Endothelial cell of umbilical vein (primary cell): Measurements from ENCODE around the gene ZDHHC18. TPM values are rescaled to one million over a fixed set of nuclear protein-coding genes. Genes with fewer than 3 reads are reported as not detected.

Source experiments
- BruUV-seq: library from RNA; stranded (reverse); fragments of 400-500 nt; replicated peaks from 2 replicates; lab custom pipeline; 2021; lab: Mats Ljungman, UMichigan
- CTCF ChIA-PET: fragments of 300-600, 350-600 bp; sonication (Branson Sonifier 250); formaldehyde crosslinking; loops from one replicate; lab custom pipeline; 2021; ENCODE audit warnings: antibody characterized with exemption, inconsistent platforms; lab: Charles Lee
- POLR2A ChIA-PET: fragments of 300-600, 350-600 bp; sonication (Branson Sonifier 250); formaldehyde crosslinking; loops from one replicate; lab custom pipeline; 2021; ENCODE audit warnings: antibody characterized with exemption, inconsistent platforms; lab: Charles Lee
- DNase-seq: peaks from one replicate; pipeline ENCODE4 v3.0.0-alpha.2; 2011; ENCODE audit warnings: low read depth, low spot score
- FAIRE-seq: peaks from 2 replicates; lab custom pipeline; 2011; peaks lifted over from hg19 to GRCh38; lab: Jason Lieb, UNC
- H2AFZ ChIP-seq: 2 replicates; pipeline ENCODE4 v1.6.0; 2012; ENCODE audit warnings: low read depth, low read length, control low read depth, inconsistent platforms
- H3K27ac ChIP-seq: 2 replicates; pipeline ENCODE4 v1.5.1; 2011; ENCODE audit warnings: low read depth, mild to moderate bottlenecking, control low read depth, low read length, moderate library complexity; ENCODE audit not compliant: insufficient read depth
- H3K27me3 ChIP-seq, 2 experiments: 2 replicates each; pipeline versions ENCODE4 v1.6.0 to v1.6.1; 2011; ENCODE audit warnings: low read length in 2 of 2, mixed read lengths in 1 of 2; ENCODE audit not compliant: control insufficient read depth in 2 of 2, insufficient read depth in 2 of 2
- H3K36me3 ChIP-seq, 2 experiments: 2 replicates in 1 of 2; 3 replicates in 1 of 2; pipeline ENCODE4 v1.5.1; 2011; ENCODE audit warnings: low read length in 2 of 2, mild to moderate bottlenecking in 1 of 2, moderate library complexity in 1 of 2; ENCODE audit not compliant: control insufficient read depth in 2 of 2, insufficient read depth in 2 of 2; ENCODE audit errors: extremely low read depth in 1 of 2
- H3K4me1 ChIP-seq: 3 replicates; pipeline ENCODE4 v1.5.1; 2011; ENCODE audit warnings: mild to moderate bottlenecking, low read length; ENCODE audit not compliant: control insufficient read depth, insufficient read depth; ENCODE audit errors: extremely low read depth
- H3K4me2 ChIP-seq: 2 replicates; pipeline ENCODE4 v1.6.1; 2011; ENCODE audit warnings: low read length, control low read depth, mixed read lengths; ENCODE audit not compliant: insufficient read depth
- H3K4me3 ChIP-seq, 3 experiments: fragments of 200-600 bp in 1 of 3; sonication (generic), shearing (Covaris generic) in 1 of 3; replicated peaks in 1 of 3; 2 replicates each; pipeline ENCODE4 v1.5.1; 2011 to 2016; ENCODE audit warnings: control low read depth in 3 of 3, low read length in 3 of 3, mild to moderate bottlenecking in 2 of 3, inconsistent platforms in 1 of 3, low read depth in 1 of 3, moderate library complexity in 1 of 3; ENCODE audit not compliant: insufficient read depth in 1 of 3
- H3K79me2 ChIP-seq: 2 replicates; pipeline ENCODE4 v1.6.0; 2012; ENCODE audit warnings: low read length, inconsistent platforms; ENCODE audit not compliant: control insufficient read depth, insufficient read depth
- H3K9ac ChIP-seq: replicated peaks from 2 replicates; pipeline ENCODE3; 2011; ENCODE audit warnings: low read length, control low read depth; ENCODE audit not compliant: insufficient read depth; ENCODE audit errors: extremely low read depth
- H3K9me1 ChIP-seq: replicated peaks from 3 replicates; pipeline ENCODE4 v1.6.0; 2011; ENCODE audit warnings: mild to moderate bottlenecking, low read length; ENCODE audit not compliant: control insufficient read depth, insufficient read depth; ENCODE audit errors: extremely low read depth
- H3K9me3 ChIP-seq: replicated peaks from 2 replicates; pipeline ENCODE4 v1.5.1; 2012; ENCODE audit warnings: low read length, inconsistent platforms; ENCODE audit not compliant: control insufficient read depth, insufficient read depth
- H4K20me1 ChIP-seq: replicated peaks from 2 replicates; pipeline ENCODE3; 2011; ENCODE audit warnings: mild to moderate bottlenecking, low read length; ENCODE audit not compliant: control insufficient read depth, insufficient read depth; ENCODE audit errors: extremely low read depth
- CTCF ChIP-seq, 2 donors: IDR thresholded peaks; 1 replicate in 1 of 2; 2 replicates in 1 of 2; pipeline ENCODE4 v1.5.1; 2011; ENCODE audit warnings: low read length in 2 of 2, mild to moderate bottlenecking in 2 of 2, moderate library complexity in 2 of 2, control low read depth in 1 of 2, inconsistent platforms in 1 of 2, low read depth in 1 of 2; ENCODE audit not compliant: insufficient read depth in 1 of 2; ENCODE audit errors: extremely low read depth in 1 of 2
- EZH2 ChIP-seq: IDR thresholded peaks from 2 replicates; pipeline ENCODE4 v1.6.1; 2012; ENCODE audit warnings: borderline replicate concordance, low read depth, mild to moderate bottlenecking, moderate library complexity, low read length, inconsistent platforms; ENCODE audit not compliant: severe bottlenecking
- FOS ChIP-seq: IDR thresholded peaks from 2 replicates; pipeline ENCODE4 v1.6.1; 2011; ENCODE audit warnings: mild to moderate bottlenecking, low read length, moderate library complexity, borderline replicate concordance; ENCODE audit not compliant: insufficient read depth
- GATA2 ChIP-seq: IDR thresholded peaks from 2 replicates; pipeline ENCODE4 v1.7.0; 2011; ENCODE audit warnings: low read depth, mild to moderate bottlenecking, moderate library complexity, mixed read lengths, low read length; ENCODE audit not compliant: insufficient read length, insufficient read depth
- JUN ChIP-seq: IDR thresholded peaks from 2 replicates; pipeline ENCODE4 v1.6.1; 2011; ENCODE audit warnings: borderline replicate concordance, low read depth; ENCODE audit not compliant: insufficient read length, insufficient read depth
- MAX ChIP-seq: IDR thresholded peaks from 2 replicates; pipeline ENCODE4 v1.6.1; 2011; ENCODE audit not compliant: insufficient read depth, insufficient read length
- MYC ChIP-seq: IDR thresholded peaks from one replicate; pipeline ENCODE4 v1.6.1; 2011; ENCODE audit warnings: mild to moderate bottlenecking, low read depth, low read length
- POLR2A ChIP-seq: IDR thresholded peaks from 2 replicates; pipeline ENCODE4 v1.6.1; 2012; ENCODE audit warnings: low read depth, mild to moderate bottlenecking, control low read depth, low read length
- POLR2AphosphoS5 ChIP-seq: IDR thresholded peaks from 2 replicates; pipeline ENCODE4 v1.6.1; 2012; ENCODE audit warnings: low read depth, mild to moderate bottlenecking, control low read depth, low read length, moderate library complexity; ENCODE audit not compliant: insufficient read depth
- dilution Hi-C: fragments of 300-500 bp; cut with MboI; formaldehyde crosslinking; loops from one replicate; pipeline ENCODE4 v1.15.0; 2019; ENCODE audit warnings: low sequenced_read_pairs; ENCODE audit not compliant: extremely low pct_ligation_motif_present
- intact Hi-C: fragments of 100-400 bp; cut with micrococcal nuclease; formaldehyde crosslinking; loops from one replicate; pipeline ENCODE4 v1.10.0; 2022
- polyA plus RNA-seq, 4 experiments: library from polyadenylated mRNA; depleted of rRNA in 3 of 4; stranded (reverse) in 3 of 4; unstranded in 1 of 4; fragments of >200 nt; gene quantifications; 2 replicates each; pipeline versions ENCODE4 v1.2.1 to v1.2.3, GENCODE V29; 2011 to 2012; ENCODE audit warnings: missing spikeins in 1 of 4
- total RNA-seq: library from RNA; stranded (reverse); gene quantifications from 2 replicates; pipeline ENCODE4 v1.2.3, GENCODE V29; 2021

ZDHHC18 gene
- total and polyA plus RNA-seq, 2 donors (not counting 3 experiments of a cell fraction or from before 2014, with no cell fraction given) = 25.2 to 48.2 TPM

GRCh38 chr1:26858891-26859640, 32.6 kb downstream of the ZDHHC18 start:
- Histone ChIP-seq H3K27me3 (no peaks in the 10 kb centered on the region), H3K4me3 (no peak overlapping the region), H3K36me3 (peaks cover under 1 to 8% of the 10 kb centered on the region in 2 experiments), H3K4me2 (no peak overlapping the region), H3K9ac (no peak overlapping the region), H4K20me1 (no peaks in the 10 kb centered on the region), H3K4me1 (peaks cover under 1% of the 10 kb centered on the region), H3K9me3 (no peaks in the 10 kb centered on the region), H2AFZ (no peak overlapping the region), H3K9me1 (no peaks in the 10 kb centered on the region), H3K79me2 (no peaks in the 10 kb centered on the region), H3K27ac (no peak overlapping the region)
- POLR2A ChIA-PET = interaction anchor here (1.2 kb wide), 1 partner anchor 9 kb away, joined by 5 read pairs; no protein-coding TSS in a partner anchor
- BruUV-seq = no TSS peak
- TF ChIP-seq FOS = no peak
- no peak for TF ChIP-seq MYC
- no peak for TF ChIP-seq EZH2
- TF ChIP-seq POLR2AphosphoS5 = no peak
- no peak for TF ChIP-seq MAX
- TF ChIP-seq POLR2A = no peak
- TF ChIP-seq CTCF (IDR thresholded peaks at IDR 0.05; ENCODE audit: extremely low read depth in 1 of 2, insufficient read depth in 1 of 2, low read depth in 1 of 2, low read length in 2 of 2) = no peak
- TF ChIP-seq JUN = no peak
- TF ChIP-seq GATA2 = no peak
- intact Hi-C loops = no loop called here
- DNase-seq (no peak), FAIRE-seq (no peak)
- CTCF ChIA-PET = interaction anchor here (0.9 to 4.5 kb wide), 10 partner anchors 9 to 260 kb away, joined by 3 to 21 read pairs (median 4); no protein-coding TSS in a partner anchor
- dilution Hi-C loops = no loop called here
